ENCODE results near the gene THOC6. TPM values are rescaled to one million over a fixed set of nuclear protein-coding genes. Genes with fewer than 3 reads are reported as not detected.
"Not testable (repeated sequence)": the region's sequence is repeated elsewhere in the genome, so short reads cannot be mapped to it uniquely, and the experiment has no call there.

The THOC6 gene
- total RNA-seq, 4 donors from 2014 or later, result 15.7 to 33.9 (median 26.7) TPM

DNA sequence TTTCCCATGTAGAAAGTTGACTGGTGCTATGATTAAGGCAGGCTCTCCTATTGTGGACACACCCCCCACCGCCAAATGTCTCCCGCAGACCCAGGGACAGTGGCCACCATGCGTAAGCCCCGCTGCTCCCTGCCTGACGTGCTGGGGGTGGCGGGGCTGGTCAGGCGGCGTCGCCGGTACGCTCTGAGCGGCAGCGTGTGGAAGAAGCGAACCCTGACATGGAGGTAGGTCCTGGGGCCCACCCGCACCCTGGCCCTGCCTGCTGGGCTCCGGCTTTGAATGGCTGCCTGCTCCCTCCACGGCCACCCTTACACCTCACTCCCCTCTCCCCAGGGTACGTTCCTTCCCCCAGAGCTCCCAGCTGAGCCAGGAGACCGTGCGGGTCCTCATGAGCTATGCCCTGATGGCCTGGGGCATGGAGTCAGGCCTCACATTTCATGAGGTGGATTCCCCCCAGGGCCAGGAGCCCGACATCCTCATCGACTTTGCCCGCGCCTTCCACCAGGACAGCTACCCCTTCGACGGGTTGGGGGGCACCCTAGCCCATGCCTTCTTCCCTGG lies 26.2 kb downstream of the THOC6 start:
- DNase-seq (ENCODE audit: low spot score) (no peak), ATAC-seq (ENCODE audit: low FRiP score) (no peak)

DNA sequence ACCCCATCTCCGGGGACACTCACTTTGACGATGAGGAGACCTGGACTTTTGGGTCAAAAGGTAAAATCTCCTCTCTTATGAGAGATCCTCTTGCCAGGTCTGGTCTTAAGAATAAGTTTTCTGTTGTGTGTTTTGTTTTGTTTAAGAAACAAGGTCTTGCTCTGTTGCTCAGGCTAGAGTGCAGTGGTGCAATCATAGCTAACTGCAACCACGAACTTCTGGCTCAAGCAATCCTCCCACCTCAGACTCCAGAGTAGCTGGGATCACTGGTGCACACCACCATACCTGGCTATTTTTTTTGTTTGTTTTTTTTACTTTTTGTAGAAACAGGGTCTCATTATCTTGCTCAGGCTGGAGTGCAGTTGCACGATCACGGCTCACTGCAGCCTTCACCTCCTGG lies 26.7 kb downstream of the THOC6 start:
- TF ChIP-seq, protein P1, sequence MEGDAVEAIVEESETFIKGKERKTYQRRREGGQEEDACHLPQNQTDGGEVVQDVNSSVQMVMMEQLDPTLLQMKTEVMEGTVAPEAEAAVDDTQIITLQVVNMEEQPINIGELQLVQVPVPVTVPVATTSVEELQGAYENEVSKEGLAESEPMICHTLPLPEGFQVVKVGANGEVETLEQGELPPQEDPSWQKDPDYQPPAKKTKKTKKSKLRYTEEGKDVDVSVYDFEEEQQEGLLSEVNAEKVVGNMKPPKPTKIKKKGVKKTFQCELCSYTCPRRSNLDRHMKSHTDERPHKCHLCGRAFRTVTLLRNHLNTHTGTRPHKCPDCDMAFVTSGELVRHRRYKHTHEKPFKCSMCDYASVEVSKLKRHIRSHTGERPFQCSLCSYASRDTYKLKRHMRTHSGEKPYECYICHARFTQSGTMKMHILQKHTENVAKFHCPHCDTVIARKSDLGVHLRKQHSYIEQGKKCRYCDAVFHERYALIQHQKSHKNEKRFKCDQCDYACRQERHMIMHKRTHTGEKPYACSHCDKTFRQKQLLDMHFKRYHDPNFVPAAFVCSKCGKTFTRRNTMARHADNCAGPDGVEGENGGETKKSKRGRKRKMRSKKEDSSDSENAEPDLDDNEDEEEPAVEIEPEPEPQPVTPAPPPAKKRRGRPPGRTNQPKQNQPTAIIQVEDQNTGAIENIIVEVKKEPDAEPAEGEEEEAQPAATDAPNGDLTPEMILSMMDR (IDR thresholded peaks at IDR 0.05), result no peak
- ATAC-seq (ENCODE audit: low FRiP score), result no peak

More for the DNA sequence above, 26.2 kb downstream of the THOC6 start:
- TF ChIP-seq, protein P1 (IDR thresholded peaks at IDR 0.05), result no peak

DNA sequence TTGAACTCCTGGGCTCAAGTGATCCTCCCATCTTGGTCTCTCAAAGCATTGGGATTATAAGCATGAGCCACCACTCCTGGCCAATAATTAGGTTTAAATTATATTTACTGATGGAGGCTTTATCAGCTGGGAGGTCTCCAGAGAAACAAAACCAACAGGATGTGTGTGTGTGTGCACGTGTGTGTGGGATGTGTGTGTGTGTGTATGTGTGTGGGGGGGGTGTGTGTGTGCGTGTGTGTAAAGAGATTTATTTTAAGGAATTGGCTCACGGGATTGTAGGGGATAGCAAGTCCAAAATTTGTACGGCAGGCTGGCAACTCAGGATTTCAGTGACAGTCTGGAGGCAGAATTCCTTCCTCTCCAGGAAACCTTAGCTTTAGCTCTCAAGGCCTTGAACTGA lies 27.2 kb downstream of the THOC6 start:
- ATAC-seq (ENCODE audit: low FRiP score) (no peak), DNase-seq (ENCODE audit: low spot score) (no peak)
- TF ChIP-seq, protein P1 (IDR thresholded peaks at IDR 0.05), result no peak

More for the DNA sequence above, 26.7 kb downstream of the THOC6 start:
- DNase-seq (ENCODE audit: low spot score), result no peak

DNA sequence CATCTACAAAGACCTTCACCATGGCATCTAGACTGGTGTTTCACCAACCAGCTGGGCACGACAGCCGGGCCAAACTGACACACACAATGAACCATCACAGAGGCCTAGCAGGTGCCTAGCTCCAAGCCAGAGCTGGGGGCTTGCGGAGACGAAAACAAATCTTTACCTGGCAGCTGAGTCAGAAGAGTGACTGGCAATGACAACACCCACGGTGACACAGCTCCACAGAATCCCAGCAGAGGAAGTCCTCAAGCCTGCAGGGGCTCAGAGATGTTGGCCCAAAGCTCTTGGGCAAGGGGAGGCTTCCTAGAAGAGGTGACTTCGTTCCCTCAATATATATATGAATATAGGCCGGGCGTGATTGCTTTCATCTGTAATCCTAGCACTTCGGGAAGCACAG lies 27.7 kb downstream of the THOC6 start:
- TF ChIP-seq, protein P1 (IDR thresholded peaks at IDR 0.05), result no peak
- no peak for DNase-seq (ENCODE audit: low spot score)

DNA sequence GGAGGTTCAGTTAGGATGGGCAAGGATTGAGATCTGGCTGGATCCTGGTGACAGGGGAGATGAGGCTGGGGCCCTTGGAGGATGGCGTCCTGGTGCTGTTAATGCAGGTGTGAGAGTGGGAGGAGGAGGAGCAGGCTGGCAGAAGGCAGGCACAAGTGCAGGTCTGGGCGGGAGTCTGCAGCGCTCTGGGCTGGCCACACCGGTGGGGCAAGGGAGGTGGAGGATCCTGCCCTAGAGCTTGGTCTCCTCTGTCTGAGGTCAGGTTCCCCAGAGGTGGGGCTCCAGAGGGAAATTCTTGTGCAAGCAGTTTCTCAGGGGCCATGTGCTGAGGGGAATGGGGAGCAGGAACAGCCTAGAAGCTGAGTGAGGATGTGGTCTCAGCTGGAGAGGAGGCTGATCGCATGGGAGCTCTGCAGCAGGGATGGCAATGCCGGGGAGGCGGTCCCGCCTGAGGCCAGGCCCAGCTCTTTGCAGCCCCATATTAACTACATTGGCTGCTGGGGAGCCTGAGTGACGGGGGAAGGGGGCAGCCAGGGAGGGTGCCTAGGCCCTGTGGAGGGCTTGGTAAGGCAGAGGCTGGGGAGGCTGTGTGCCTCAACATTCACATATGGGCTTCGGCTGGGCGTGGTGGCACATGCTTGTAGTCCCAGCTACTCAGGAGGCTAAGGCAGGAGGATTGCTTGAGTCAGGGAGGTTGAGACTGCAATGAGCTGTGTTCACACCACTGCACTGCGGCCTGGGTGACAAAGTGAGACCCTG lies 28.9 kb downstream of the THOC6 start:
- DNase-seq (ENCODE audit: low spot score); ATAC-seq (ENCODE audit: low FRiP score): not testable (repeated sequence)

More for the DNA sequence above, 27.7 kb downstream of the THOC6 start:
- no peak for ATAC-seq (ENCODE audit: low FRiP score)

DNA sequence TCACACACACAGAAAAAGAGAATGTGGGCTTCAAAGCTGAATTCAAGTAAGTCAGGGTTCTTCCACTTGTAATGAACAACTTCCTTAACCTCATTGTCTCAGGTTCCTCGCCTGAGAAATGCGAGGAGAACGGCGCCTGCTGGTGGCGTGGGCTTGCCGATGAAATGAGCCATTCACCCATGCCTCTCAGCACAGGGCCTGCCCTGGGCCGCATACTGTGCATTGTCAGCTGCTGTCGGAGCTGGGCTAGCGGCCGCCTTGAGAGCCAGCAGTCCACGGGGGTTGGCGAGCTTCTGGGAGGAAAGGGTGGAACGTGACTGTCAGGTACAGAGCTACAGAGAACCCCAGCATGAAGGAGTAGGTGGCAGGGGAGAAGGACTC lies 29.5 kb downstream of the THOC6 start:
- DNase-seq (ENCODE audit: low spot score); ATAC-seq (ENCODE audit: low FRiP score): not testable (repeated sequence)

DNA sequence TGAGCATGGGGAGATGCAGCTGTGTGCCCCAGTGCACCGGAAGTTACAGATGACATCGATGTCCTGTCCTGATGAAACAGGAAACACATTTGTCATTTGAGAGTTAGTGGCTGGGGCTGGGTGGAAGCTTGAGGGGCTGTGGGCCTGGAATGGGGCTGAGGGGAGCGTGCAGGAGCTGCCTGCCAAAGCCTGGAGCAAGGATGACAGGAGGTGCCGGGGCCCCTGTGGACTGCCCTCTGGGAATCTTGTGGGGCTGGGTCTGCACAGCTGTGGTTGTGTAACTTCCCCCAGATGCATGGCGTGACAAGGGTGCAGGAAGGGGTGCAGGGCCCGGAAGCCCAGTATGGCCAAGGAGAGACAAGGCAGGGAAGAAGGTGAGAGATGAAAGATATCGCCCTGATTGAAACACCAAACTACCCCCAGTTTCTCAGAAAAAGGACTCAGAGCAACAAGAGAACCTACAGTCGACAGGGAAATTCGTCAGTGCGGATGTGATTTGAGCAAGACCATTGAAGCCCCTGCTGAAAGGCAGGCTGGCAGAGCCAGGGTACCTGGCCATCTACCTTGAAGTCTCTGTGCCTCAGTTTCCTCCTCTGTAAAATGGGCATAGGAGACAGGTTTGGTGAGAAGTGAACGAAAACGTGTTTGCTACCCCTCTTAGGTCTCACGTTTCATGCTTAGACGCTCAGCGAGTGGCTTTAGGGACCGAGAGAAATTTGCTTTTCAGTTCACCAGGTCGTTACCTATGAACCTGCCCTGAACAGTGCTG lies 31.3 kb downstream of the THOC6 start:
- no peak for DNase-seq (ENCODE audit: low spot score)
- TF ChIP-seq, protein P1 (IDR thresholded peaks at IDR 0.05), result no peak
- ATAC-seq (ENCODE audit: low FRiP score), result no peak

DNA sequence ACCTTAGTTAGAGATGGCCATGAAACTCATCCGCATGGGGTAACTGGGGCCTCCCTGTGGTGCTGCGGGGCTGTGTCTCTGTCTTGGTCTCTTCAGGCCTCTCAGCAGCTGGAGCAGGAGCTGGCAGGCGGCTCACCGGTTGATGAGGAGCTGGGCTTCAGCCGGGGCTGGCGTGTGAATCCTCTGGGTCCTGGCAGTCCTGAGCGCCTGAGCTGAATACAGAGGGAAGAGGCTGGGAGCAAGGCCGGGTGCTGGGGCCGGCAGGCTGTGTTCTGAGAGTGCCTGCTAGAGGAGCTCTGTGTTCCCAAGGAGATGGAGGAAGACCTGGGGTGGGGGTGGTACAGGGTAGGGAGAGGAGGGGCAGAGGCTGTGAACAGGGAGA lies 31.9 kb downstream of the THOC6 start:
- DNase-seq (ENCODE audit: low spot score); ATAC-seq (ENCODE audit: low FRiP score): not testable (repeated sequence)
